NCI-H748 treated with DMSO at 0.1 percent for 48 hours (cell line): ENCODE results near the gene TENM4.

Experiments used
- DNase-seq: peaks from one replicate; lab custom pipeline; 2025; lab: John Stamatoyannopoulos, UW

TENM4 gene

DNA sequence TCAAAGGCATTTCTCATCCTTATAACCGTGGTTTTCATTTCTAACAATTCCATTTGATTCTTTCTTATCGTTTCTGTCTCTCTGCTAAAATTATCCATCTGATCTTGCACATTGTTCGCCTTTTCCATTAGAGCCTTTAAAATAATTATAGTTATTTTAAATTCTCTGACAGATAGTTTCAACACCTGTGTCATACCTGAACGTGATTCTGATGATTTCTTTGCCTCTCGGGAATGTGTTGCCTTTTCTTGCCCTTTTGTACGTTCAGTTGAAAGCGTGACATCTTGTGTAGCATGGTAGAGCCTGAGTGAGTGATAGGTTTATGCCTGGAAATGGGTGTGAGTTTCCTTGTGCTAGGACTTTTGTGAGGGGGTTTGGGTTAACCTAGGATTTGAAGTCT is 744.7 kb downstream of the TENM4 start:
- no peak for DNase-seq

DNA sequence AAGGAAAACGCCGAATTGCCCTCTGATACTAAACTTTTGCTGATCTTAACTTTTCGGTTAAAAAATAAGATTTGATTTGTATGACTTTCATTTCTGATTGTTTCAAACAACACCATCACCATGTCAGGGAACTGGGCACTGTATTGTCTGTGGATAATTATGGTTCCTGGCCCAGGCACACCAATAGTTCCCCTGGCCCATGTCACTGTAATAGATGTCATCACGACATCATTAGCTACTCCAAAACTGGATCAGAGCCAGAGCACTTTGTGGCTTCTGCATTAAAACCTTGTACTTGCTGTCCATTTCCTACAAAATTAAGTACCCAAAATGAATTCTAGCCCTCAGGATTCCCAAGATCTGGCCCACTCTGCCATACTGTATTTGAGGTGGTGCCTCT is 746.7 kb downstream of the TENM4 start:
- DNase-seq = no peak

DNA sequence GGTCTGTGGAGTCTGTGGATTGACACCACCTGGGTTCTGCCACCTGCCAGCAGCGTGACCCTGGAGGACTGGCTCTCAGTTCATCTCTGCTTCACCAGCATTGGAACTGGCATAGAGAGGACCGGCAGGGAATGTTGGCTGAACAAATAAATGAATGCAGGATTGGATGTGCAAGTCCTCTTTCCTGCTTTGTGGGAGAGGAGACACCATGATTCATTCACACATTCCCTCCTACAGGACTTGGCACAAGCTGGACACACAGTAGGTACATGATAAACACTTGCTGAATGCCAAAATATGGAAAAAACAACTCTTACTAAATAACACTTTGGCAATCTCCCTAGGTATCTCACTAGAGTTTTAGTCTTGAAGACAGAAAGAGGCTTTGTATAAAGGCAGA is 749.6 kb downstream of the TENM4 start:
- DNase-seq = no peak

DNA sequence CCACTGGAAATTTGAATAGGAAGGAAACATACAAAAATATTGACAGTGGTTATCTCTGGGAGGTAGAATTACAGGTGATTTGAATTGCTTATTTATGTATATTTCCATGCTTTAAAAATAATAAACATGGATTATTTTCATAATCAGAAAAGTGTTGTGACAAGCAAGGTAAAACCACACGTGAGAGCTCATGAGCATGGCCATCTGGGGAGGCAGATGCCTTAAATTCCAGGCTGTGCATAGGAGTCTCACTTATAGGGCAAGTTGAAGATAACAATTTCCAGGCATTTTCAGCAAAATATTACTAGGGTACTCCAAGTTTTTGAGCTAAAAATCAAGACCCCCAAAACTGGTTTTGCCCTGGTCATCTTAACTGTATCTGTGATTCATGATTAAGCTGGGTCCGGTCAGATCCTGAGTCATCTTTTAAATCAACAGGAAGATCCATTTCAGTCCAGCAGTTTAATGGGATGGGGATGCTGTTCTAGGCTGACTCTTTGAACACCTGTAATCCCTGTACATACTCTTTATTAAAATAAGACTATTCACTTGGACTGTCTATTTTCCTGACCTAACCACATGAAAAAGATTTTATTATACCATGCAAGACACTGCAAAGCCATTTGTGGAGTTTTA is 750.4 kb downstream of the TENM4 start:
- no peak for DNase-seq

DNA sequence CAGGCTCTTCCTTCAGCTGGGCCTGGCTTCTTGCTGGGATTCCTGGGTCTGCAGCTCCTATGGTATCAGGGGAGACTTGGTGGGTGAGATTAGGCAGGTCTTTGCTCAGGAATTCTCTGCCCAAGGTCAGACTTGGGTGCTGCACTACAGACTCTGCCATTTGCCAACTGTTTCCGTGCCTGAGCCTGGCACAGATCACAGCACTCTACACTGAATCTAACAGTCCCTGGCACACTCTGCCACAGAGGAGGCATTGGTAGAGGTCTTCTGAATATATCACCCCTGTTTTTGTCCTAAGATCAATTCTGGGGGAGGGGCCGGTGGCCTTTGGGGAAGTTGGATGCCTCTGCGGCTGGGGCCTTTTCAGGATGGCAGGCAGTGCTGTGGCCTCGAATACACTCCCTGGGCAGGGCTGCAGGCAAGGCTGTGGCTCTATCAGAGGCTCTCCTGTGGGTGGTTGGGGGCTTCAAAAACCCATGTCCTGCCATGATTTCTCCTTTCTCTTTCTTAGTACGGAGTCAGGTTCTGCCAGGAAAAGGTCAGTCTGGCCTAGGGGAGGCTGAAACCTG is 751.2 kb downstream of the TENM4 start:
- no peak for DNase-seq

DNA sequence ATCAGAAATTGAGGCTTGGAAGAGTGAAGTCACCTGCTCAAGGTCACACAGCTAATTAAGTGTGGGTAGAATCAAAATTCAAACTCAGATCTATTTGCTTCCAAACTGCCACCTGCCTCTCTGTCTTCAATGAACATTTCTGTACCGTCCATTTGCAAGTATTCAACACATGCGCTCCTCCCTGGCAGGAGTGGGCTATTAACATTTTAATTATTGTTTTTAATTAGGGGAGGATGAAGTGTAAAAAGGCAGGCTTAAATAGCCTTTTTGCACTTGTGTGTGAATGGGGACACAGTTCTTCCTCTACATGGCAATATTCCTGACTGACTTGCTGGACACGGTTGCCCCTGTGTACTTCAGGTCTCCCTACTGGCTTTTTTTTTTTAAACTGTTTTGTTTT is 751.7 kb downstream of the TENM4 start:
- no peak for DNase-seq

DNA sequence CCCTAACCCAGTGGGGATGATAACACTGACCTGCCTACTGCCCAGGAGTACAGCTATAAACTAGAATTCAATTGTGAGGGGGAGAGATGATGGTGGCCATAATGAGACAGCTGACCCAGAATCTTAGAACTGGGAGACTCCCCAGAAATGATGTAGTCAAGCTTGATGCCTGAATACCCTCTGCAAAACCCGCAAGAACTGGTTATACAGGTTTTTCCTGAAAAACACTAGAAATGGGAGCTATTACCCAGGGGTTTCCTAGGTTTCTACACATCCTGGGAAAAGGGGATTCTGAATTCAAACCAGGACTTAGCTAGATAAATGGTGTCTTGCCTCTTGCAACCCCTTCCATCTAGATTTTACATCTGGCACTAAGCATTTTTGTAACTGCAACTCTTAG is 752.4 kb downstream of the TENM4 start:
- peak; percentile 36 for DNase-seq

DNA sequence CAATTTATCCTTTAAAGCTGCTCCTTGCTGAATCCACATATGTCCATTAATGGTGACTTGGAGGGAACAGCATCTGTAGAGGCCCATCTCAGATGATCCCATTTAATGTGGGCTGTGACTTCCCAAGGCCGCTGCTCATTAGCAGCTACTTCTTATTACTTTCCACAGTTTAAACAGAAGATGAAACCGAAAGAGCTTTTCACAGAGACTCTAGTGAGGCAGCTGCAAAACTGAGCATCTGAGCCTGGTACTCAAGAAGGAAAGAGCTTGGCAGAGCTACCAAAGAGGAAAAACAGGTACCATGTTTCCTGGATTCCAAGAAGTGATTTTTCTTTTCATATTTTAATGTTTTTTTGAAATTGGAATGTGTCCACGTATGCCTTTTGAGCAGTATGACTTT is 755.7 kb downstream of the TENM4 start:
- DNase-seq = no peak

DNA sequence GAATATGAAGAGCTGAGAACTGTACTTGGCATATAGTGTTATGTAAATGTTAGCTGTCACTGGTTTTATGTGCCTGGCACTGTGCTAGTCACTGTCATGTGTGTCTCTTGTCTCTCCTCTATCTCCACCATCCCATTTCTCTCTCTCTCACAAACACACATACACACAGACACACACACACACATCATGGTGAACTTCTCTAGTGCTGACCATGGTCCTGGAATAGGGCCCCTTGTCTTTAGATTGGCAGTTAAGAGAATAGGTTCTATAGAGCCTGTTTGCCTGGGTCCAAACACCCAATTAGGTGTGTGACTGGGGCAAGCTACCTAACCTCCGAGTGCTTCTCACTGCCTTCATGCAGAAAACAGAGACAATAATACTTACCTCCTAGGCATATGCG is 756.5 kb downstream of the TENM4 start:
- DNase-seq = no peak

DNA sequence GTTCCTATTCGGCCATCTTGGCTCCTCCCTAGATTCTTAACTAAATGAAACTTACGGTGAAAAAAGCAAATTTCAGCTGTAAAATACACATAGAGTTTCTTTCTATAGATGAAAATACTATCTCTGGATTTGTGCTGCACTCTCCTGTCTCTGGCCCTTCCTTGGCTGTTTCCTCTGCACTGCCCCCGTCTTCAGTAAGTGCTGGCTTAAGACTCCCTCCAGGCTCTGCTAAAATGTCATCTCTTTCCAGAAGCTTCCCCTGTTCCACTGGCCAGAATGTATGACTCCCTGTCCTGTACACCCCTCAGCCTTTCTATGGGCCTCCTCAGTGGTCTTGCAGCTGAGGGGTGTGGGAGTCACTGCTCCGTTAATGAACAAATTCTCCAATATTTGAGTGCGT is 757.1 kb downstream of the TENM4 start:
- no peak for DNase-seq

DNA sequence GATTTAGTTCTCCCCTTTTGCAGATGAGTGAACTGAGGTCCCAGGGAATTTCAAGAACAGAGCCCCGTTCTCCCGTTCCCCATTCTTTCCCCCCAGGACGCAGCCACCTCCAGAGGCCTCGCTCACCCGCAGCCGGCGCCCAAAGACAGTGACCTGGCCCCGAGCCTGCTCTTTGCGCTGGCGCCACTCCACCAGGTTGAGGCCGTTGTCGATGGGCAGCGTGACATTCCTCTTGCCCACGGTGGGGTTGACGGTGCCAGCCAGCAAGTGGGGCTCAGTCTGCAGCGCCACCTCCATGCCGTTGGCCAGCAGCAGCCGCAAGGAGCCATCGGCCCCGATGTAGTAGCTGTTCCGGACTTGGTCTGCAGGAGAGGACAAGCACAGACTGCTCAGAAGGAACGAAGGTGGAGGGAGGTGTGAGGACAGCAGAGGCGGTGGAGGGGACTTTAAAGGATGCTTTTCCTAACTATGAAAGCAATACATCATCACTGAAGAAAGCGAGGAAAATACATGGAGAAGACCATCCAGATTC is 764.7 kb downstream of the TENM4 start:
- no peak for DNase-seq

DNA sequence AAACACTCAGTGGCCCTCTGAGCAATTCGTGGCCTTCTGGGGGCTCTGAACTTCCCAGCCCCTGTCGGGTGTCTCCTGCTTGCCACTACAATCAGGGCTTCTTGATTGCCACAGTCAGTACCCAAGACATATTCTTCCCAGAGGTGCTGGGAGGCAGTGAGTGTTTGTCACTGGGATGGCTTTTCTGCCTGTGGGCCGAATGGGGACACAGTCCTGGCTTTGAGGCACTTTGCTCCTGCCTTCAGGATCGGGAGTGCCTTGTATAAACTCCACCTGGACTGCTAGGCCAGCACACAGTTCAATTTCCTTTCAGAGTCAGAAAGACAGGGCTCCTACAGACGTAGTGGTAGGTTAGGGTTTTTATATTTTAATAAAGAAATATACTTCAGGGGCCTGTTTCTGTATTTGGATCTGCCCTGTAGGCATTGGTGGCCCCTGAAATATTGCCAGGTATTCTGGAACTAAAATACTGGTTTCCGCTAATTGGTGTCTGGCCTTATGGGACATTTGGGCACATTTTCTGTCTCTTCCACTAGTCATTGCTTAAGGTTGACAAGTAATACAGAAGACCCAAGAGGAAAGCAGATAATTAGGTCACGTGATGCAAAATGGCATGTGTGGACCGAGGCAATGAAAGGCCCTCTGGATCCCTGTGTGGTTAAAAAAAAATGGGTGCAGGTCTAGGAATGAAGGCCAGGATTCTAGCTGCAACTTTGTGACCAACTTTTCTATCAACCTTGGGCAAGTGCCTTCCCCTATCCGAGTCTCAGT is 767.8 kb downstream of the TENM4 start:
- no peak for DNase-seq

DNA sequence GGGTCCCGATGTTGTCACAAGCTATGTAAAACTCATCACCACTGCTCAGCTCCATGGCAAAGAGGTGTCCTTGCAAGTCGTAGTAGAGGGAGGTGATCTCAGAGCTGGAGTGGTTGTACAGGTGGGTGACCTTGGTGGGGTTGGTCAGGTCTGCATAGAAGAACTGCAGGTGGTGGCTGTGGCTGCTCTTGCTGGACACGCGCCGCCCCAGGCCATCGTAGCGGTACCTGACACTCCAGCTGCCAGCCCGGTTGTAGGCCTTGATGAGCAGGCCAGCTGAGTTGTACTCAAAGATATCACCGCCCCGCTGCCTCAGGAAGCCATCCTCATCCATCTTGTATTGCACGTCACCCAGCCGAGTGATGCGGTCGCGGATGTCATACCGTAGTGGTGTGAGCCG is 771.6 kb downstream of the TENM4 start:
- no peak for DNase-seq

DNA sequence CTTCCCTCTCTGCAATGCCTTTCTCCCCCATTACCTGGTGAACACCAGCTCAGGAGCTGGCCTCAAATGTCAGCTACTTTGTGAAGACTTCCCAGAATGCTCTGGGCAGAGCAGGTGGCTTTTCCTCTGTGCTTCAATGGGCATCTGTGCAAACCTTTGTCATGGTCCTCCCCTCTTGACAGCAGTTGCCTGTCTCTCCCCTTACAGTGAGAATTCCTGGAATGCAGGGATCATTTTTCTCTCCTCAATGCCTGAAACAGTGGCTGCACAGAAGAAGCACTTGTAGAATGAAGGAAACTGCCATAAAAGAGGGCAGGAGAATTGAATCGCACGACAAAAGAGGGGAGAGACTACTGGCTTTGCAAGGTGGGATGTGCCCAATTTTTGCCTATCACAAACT is 773.4 kb downstream of the TENM4 start:
- DNase-seq = no peak

DNA sequence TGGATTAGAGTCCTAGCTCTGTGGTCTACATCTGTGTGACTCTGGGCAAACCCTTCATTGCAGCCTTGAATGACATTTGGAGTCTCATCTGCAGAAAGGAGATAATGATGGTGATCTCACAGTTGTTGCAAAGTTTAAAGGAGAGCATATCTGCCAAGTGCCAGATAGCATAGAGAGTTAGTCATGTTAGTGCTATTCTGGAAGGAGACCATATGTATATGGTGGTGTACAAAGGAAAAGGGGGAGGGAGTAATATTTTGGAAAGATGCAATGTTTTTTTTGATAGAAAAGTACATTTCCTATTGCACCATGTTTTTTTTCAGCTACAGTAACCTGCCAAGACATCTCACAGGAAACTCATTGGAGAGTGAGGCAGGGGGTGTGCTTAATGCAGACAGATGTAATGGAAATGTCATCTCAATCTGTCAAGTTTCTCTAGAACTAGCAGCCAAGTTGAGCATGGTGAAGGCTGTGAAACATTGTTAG is 774.1 kb downstream of the TENM4 start:
- no peak for DNase-seq

DNA sequence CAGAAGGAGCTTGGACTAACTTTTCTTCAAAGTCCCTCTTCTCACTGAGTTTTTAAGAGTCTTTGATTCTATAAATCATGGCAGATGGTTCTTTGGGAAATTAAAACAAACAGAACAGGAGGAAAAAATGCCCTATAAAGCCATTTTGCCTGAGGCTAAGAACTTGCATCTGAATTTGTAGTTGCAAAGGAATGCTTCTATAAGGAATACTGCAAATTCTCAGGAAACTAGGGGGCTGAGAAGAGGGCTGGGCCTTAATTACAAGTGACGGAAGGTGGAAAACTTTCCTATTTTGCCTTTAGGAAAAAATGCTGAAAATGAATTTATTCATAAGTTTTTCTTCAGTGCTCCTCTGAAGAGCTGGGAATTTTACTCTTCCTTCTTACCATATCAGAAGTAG is 776.2 kb downstream of the TENM4 start:
- no peak for DNase-seq

DNA sequence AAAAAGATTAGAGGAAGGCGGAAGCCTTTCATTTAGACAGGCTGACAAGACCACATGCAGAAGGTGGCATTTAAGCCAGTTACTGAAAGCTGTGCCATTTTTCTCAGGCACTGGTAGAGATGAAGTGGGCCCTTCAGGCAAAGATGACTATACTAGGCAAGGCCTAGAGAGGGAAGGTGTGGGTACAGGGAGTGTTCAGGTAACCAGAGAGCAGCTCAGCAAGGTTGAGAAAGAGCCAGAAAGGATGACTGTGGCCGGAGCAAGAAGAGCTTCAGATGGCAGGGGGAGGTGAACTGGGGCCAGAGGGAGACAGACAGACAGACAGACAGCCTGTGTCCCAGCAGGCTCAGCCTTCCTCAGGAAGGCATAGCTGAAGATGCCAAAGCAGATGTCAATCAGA is 778.0 kb downstream of the TENM4 start:
- no peak for DNase-seq

DNA sequence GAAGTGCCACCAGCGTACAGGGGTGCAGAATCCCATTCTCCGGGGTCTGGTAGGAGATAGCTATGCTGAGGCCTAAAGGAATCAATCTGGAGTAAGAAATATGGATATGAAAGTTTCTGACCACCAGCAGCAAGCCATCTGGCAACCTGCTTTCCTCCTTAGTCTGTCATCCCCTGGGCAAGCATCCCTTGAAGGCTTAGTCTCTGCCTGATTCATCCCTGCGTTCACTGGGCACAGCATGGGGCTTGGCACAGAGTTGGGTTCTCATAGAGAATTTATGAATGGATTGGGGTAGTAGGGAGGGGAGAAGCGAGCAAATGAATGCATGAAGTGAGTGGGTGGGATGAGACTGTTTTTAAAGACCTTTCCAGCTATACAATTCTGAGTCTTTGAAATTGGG is 780.4 kb downstream of the TENM4 start:
- DNase-seq = no peak

DNA sequence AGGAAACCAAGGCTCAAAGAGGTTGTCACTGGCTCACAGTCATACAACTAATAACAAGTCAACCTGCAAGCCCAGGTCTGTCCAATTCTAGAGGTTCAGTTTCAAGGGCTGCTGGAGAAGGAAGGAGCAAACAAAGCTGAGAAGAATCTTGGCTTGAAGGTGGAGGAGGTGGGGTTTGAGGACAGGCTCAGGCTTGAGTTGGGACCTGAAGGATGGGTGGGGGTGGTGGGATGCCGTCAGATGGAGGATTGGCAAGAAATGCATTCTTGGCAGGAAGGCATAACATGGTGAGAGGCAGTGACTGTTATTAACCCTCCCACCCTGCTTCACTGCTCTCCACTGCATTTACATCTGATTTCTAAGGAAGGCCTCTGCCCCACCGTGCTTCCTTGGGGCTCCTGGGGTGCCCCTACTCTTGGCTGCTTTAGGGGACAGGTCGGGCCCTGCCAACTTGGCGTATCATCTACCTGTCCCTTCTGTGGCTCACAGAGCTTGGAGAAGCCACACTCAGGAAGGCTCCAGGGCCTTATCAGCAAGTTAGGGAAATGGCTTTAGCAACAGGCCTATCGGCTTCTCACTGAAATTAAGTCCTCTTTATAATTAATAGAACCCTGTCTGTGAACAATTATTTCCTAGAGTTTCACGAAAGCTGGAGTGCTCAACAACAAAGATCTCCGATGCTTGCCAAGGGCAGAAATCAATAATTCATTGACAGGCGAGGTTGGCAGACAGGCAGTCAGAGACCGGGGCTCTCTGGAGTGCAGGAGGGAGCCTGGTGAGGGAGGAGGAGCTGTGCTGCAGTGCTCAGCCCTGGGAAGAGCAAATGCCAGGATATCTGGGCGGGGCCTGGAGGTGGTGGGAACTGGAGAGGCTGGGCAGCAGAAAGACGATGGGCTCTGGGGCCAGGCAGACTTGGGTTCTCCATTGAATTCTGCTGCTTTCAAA is 781.2 kb downstream of the TENM4 start:
- no peak for DNase-seq

DNA sequence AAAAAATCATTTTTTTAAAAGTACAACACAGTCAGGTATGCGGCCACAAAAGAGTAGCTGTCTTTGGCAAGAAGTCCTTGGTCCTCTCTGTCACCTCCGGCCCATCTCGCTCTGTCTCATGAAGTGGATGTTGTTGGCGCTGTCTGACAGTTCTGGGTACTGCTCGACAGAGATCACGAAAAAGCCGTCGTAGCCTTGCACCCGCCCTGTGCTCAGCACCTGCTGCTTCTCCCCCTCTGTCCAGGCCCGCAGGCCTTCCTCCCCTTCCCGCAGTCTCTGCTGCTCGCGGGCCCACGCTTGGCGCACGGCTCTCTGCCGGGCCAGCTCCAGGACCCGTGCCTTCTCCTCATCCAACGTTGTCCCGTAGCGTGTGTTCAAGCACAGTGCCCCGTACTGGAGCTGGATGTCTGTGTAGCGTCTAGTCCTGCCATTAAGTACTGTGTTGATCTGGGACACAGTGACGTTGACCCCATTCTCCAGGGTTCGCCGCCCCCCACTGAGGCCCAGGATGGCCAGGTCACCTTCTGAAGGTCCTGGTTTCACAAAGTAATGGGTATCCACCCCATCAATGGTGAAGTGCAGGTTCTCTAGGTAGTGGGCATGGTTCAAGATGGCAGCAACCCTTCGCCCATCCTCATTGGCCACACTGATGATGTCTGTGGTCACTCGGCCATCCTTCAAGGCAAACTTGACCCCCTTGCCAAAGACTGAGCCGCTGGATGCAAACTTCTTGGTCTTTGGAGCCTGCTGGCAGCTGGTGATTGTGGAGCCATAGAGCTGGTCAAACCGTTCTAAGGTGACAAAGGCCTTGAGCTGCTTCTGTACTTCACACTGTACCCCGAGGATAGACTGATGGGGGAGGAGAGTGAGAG is 782.6 kb downstream of the TENM4 start:
- no peak for DNase-seq

DNA sequence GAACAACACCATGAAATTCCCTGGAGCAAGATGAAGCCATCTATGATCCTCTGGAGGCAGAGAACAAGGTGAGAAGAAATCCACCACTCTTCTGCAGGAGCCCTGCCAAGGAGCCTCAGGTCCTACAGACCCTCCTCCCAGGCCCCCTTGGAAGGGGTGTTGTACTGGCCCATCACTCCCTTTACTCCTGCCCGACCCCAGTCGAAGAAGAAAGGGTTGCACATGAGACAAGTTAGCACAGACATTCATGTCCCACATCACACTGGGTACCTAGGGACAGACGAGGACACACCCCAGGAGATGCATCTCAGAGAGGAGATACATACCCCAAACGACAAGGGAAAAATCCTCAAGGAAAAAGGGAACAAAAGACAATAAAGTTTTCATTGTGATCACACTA is 783.4 kb downstream of the TENM4 start:
- no peak for DNase-seq
